Colonic mucosa (tissue), 4 donors: ENCODE results near the gene USP34. TPM values are rescaled to one million over a fixed set of nuclear protein-coding genes. Genes with fewer than 3 reads are reported as not detected.

ENCODE experiments used
- DNase-seq: peaks from one replicate; pipeline ENCODE4 v3.0.0-alpha.2; 2020
- H3K27ac ChIP-seq: fragments of 200-600 bp; one replicate; pipeline ENCODE4 v1.8.0; 2021
- H3K27me3 ChIP-seq: fragments of 200-600 bp; one replicate; pipeline ENCODE4 v1.8.0; 2021
- H3K36me3 ChIP-seq: fragments of 200-600 bp; one replicate; pipeline ENCODE4 v1.8.0; 2021
- H3K4me1 ChIP-seq: fragments of 200-600 bp; one replicate; pipeline ENCODE4 v1.8.0; 2021; ENCODE audit warnings: mild to moderate bottlenecking
- H3K4me3 ChIP-seq: fragments of 200-600 bp; one replicate; pipeline ENCODE4 v1.8.0; 2021
- H3K9ac ChIP-seq, 2 donors: one replicate each; pipeline ENCODE4 v1.7.0; 2013; ENCODE audit warnings: control low read depth in 2 of 2, low read depth in 2 of 2, low read length in 2 of 2
- H3K9me3 ChIP-seq: fragments of 200-600 bp; one replicate; pipeline ENCODE4 v1.8.0; 2021
- CTCF ChIP-seq: fragments of 200-600 bp; IDR thresholded peaks from one replicate; pipeline ENCODE4 v1.8.0; 2022; ENCODE audit warnings: antibody characterized with exemption, mild to moderate bottlenecking
- intact Hi-C: fragments of 100-400 bp; cut with DNase I; formaldehyde crosslinking; loops from one replicate; pipeline ENCODE4 v1.14.1; 2022
- total RNA-seq, 2 donors: library from RNA; stranded (reverse); fragmentation: NEBNext Ultra II Directional in 1 of 2; extraction: Animal tissue kit (Norgen Biotek cat#: 25700) in 1 of 2; gene quantifications; one replicate each; pipeline ENCODE4 v1.2.1, GENCODE V29; 2021
- donor health status: healthy.
- donor health status: DM: no; HTN: no; CAD: no.
- donor health status: DM: no; HTN: no; CAD: no.

Gene USP34
- total RNA-seq, 2 donors from 2014 or later = 70.8 to 76.3 TPM

GRCh38 chr2:61287254-61287653 lies 183.6 kb downstream of the USP34 start:
- H3K27me3 ChIP-seq = no peaks in the 10 kb centered on the region
- peak overlapping the region; percentile 48 for H3K27ac ChIP-seq
- no peaks in the 10 kb centered on the region for H3K9me3 ChIP-seq
- intact Hi-C loops = no loop called here
- H3K4me1 ChIP-seq = no peaks in the 10 kb centered on the region
- no peak overlapping the region for H3K4me3 ChIP-seq
- H3K9ac ChIP-seq = no peak overlapping the region
- peak; percentile 58 for DNase-seq
- no peak for TF ChIP-seq CTCF
- no peaks in the 10 kb centered on the region for H3K36me3 ChIP-seq

- Histone ChIP-seq H3K36me3 (peaks cover 9% of the 10 kb centered on the region), H3K27ac (no peak overlapping the region), H3K9me3 (no peaks in the 10 kb centered on the region), H3K4me1 (no peaks in the 10 kb centered on the region), H3K27me3 (no peaks in the 10 kb centered on the region), H3K9ac (no peak overlapping the region), H3K4me3 (no peak overlapping the region)
- no peak for DNase-seq
- TF ChIP-seq CTCF = no peak
- intact Hi-C loops = no loop called here
Observed at GRCh38 chr2:61283443-61284160, 187.3 kb downstream of the USP34 start.

- Histone ChIP-seq H3K9me3 (no peaks in the 10 kb centered on the region), H3K36me3 (peaks cover 9% of the 10 kb centered on the region), H3K27me3 (no peaks in the 10 kb centered on the region), H3K4me3 (no peak overlapping the region), H3K9ac (no peak overlapping the region), H3K4me1 (no peaks in the 10 kb centered on the region), H3K27ac (no peak overlapping the region)
- no peak for TF ChIP-seq CTCF
- no peak for DNase-seq
- intact Hi-C loops = no loop called here
Observed at GRCh38 chr2:61282104-61282590, 188.7 kb downstream of the USP34 start.

- H3K9ac ChIP-seq = no peak overlapping the region
- TF ChIP-seq CTCF = no peak
- intact Hi-C loops = no loop called here
- H3K4me3 ChIP-seq = no peak overlapping the region
- no peak overlapping the region for H3K27ac ChIP-seq
- no peaks in the 10 kb centered on the region for H3K9me3 ChIP-seq
- no peaks in the 10 kb centered on the region for H3K4me1 ChIP-seq
- H3K27me3 ChIP-seq = no peaks in the 10 kb centered on the region
- DNase-seq = no peak
- peaks cover 9% of the 10 kb centered on the region for H3K36me3 ChIP-seq
Observed at GRCh38 chr2:61281321-61281720, 189.6 kb downstream of the USP34 start.

- intact Hi-C loops = no loop called here
- no peaks in the 10 kb centered on the region for H3K9me3 ChIP-seq
- H3K4me1 ChIP-seq = no peaks in the 10 kb centered on the region
- no peak overlapping the region for H3K4me3 ChIP-seq
- H3K27ac ChIP-seq = no peak overlapping the region
- no peak for DNase-seq
- no peak for TF ChIP-seq CTCF
- no peaks in the 10 kb centered on the region for H3K27me3 ChIP-seq
- H3K9ac ChIP-seq = no peak overlapping the region
- peaks cover 9% of the 10 kb centered on the region for H3K36me3 ChIP-seq
Observed at GRCh38 chr2:61277756-61278155, 193.1 kb downstream of the USP34 start.
